Measurements from ENCODE around the gene HTD2.

HTD2 gene

GRCh38 chr3:58329922-58330413, 23.6 kb downstream of the HTD2 start:
- in situ Hi-C loops (cut with HindIII; ENCODE audit: low sequenced_read_pairs): no loop called here

GRCh38 chr3:58331593-58332152, 25.4 kb downstream of the HTD2 start:
- in situ Hi-C loops (cut with HindIII; ENCODE audit: low sequenced_read_pairs): no loop called here

GRCh38 chr3:58332575-58333188, 26.4 kb downstream of the HTD2 start, which contains the start of gene PXK:
Gene PXK (plus strand): TSS chr3:58332892. CDS start chr3:58332989, 97 bp downstream.
- in situ Hi-C loops (cut with HindIII; ENCODE audit: low sequenced_read_pairs): no loop called here

- in situ Hi-C loops (cut with HindIII; ENCODE audit: low sequenced_read_pairs): no loop called here
Measured at GRCh38 chr3:58333206-58334012, 27.1 kb downstream of the HTD2 start.

- in situ Hi-C loops (cut with HindIII; ENCODE audit: low sequenced_read_pairs): no loop called here
Measured at GRCh38 chr3:58334013-58334321, 27.6 kb downstream of the HTD2 start.

- in situ Hi-C loops (cut with HindIII; ENCODE audit: low sequenced_read_pairs): no loop called here
Measured at GRCh38 chr3:58334506-58334884, 28.2 kb downstream of the HTD2 start.

- in situ Hi-C loops (cut with HindIII; ENCODE audit: low sequenced_read_pairs): loop anchor here (5.0 kb wide), 1 partner anchor 47 kb away; no protein-coding TSS in a partner anchor
Measured at GRCh38 chr3:58335652-58335947, 29.3 kb downstream of the HTD2 start.

GRCh38 chr3:58336135-58336882, 30.0 kb downstream of the HTD2 start:
- in situ Hi-C loops (cut with HindIII; ENCODE audit: low sequenced_read_pairs): loop anchor here (5.0 kb wide), 1 partner anchor 46 kb away; no protein-coding TSS in a partner anchor

GRCh38 chr3:58337190-58337589, 30.9 kb downstream of the HTD2 start:
- in situ Hi-C loops (cut with HindIII; ENCODE audit: low sequenced_read_pairs): loop anchor here (5.0 kb wide), 1 partner anchor 45 kb away; no protein-coding TSS in a partner anchor

GRCh38 chr3:58339146-58339545, 32.8 kb downstream of the HTD2 start:
- in situ Hi-C loops (cut with HindIII; ENCODE audit: low sequenced_read_pairs): loop anchor here (5.0 kb wide), 1 partner anchor 43 kb away; no protein-coding TSS in a partner anchor

GRCh38 chr3:58340594-58341244, 34.4 kb downstream of the HTD2 start:
- in situ Hi-C loops (cut with HindIII; ENCODE audit: low sequenced_read_pairs): no loop called here

- in situ Hi-C loops (cut with HindIII; ENCODE audit: low sequenced_read_pairs): no loop called here
Measured at GRCh38 chr3:58341376-58341775, 35.1 kb downstream of the HTD2 start.

GRCh38 chr3:58342676-58343075, 36.4 kb downstream of the HTD2 start:
- in situ Hi-C loops (cut with HindIII; ENCODE audit: low sequenced_read_pairs): no loop called here

GRCh38 chr3:58345457-58345856, 39.1 kb downstream of the HTD2 start:
- in situ Hi-C loops (cut with HindIII; ENCODE audit: low sequenced_read_pairs): no loop called here

GRCh38 chr3:58346368-58346767, 40.0 kb downstream of the HTD2 start:
- in situ Hi-C loops (cut with HindIII; ENCODE audit: low sequenced_read_pairs): no loop called here

- in situ Hi-C loops (cut with HindIII; ENCODE audit: low sequenced_read_pairs): no loop called here
Measured at GRCh38 chr3:58347984-58348383, 41.7 kb downstream of the HTD2 start.

GRCh38 chr3:58349792-58350626, 43.7 kb downstream of the HTD2 start:
- in situ Hi-C loops (cut with HindIII; ENCODE audit: low sequenced_read_pairs): no loop called here

GRCh38 chr3:58350627-58351013, 44.3 kb downstream of the HTD2 start:
- in situ Hi-C loops (cut with HindIII; ENCODE audit: low sequenced_read_pairs): no loop called here

- in situ Hi-C loops (cut with HindIII; ENCODE audit: low sequenced_read_pairs): no loop called here
Measured at GRCh38 chr3:58351920-58352319, 45.6 kb downstream of the HTD2 start.

- in situ Hi-C loops (cut with HindIII; ENCODE audit: low sequenced_read_pairs): no loop called here
Measured at GRCh38 chr3:58352626-58353025, 46.3 kb downstream of the HTD2 start.
